ENCODE results near the gene IGFALS.

- TF ChIP-seq EZH2 (IDR thresholded peaks at IDR 0.05; ENCODE audit: borderline replicate concordance, low read depth, low read length, severe bottlenecking) (no peak), CTCF (IDR thresholded peaks at IDR 0.05; ENCODE audit: extremely low read depth in 1 of 2, insufficient read depth in 1 of 2, low read depth in 1 of 2, low read length in 2 of 2) (no peak), POLR2A (IDR thresholded peaks at IDR 0.05; ENCODE audit: low read depth, low read length) (no peak), JUN (IDR thresholded peaks at IDR 0.05; ENCODE audit: borderline replicate concordance, insufficient read depth, insufficient read length, low read depth) (no peak), MAX (IDR thresholded peaks at IDR 0.05; ENCODE audit: insufficient read depth, insufficient read length) (no peak), POLR2AphosphoS5 (IDR thresholded peaks at IDR 0.05; ENCODE audit: insufficient read depth, low read depth, low read length) (no peak), MYC (IDR thresholded peaks at IDR 0.05; ENCODE audit: low read depth, low read length) (no peak), FOS (IDR thresholded peaks at IDR 0.05; ENCODE audit: borderline replicate concordance, insufficient read depth, low read length) (no peak), GATA2 (IDR thresholded peaks at IDR 0.05; ENCODE audit: insufficient read depth, insufficient read length, low read depth, low read length) (no peak)
These were observed 31.2 kb downstream of the IGFALS start for GRCh38 chr16:1762196-1762878.

Measured in endothelial cell of umbilical vein (primary cell).